Measurements from ENCODE around the gene GALNT14. TPM values are rescaled to one million over a fixed set of nuclear protein-coding genes. Genes with fewer than 3 reads are reported as not detected.

GALNT14 gene
- total and polyA plus RNA-seq, 2 of the 13 experiments (the other 11 are each of a cell fraction or from before 2014, with no cell fraction given), result not detected

- TF ChIP-seq NR2F6 (IDR thresholded peaks at IDR 0.05) (no peak), NR2F6 (CRISPR knock-in tag; IDR thresholded peaks at IDR 0.05) (no peak), MYC (CRISPR knock-in tag; IDR thresholded peaks at IDR 0.05; ENCODE audit: borderline replicate concordance) (no peak), ZFP91 (CRISPR knock-in tag; IDR thresholded peaks at IDR 0.05; ENCODE audit: borderline replicate concordance) (no peak)
Measured at GRCh38 chr2:31000970-31001369, 137.3 kb downstream of the GALNT14 start (continued).

GRCh38 chr2:30998672-30999071 lies 139.6 kb downstream of the GALNT14 start:
- Histone ChIP-seq H3K4me2 (ENCODE audit: low read depth, low read length) (no peak overlapping the region), H3K36me3 (replicated peaks in 1 of 2; ENCODE audit: control insufficient read depth in 1 of 2, insufficient read depth in 2 of 2, low read length in 2 of 2) (no peaks in the 10 kb centered on the region), H3K79me2 (ENCODE audit: insufficient read depth, low read length) (no peaks in the 10 kb centered on the region), H2AFZ (ENCODE audit: low read length) (no peak overlapping the region), H3K4me3 (replicated peaks in 1 of 3; ENCODE audit: insufficient read depth in 1 of 3, low read depth in 2 of 3, low read length in 3 of 3) (no peak overlapping the region), H3K4me1 (ENCODE audit: insufficient read depth, low read length) (no peaks in the 10 kb centered on the region), H3K27me3 (ENCODE audit: control insufficient read depth in 1 of 2, insufficient read depth in 2 of 2, low read length in 2 of 2) (peaks cover 2 to 32% of the 10 kb centered on the region in 2 experiments; a peak in 2 of 5 replicates), H3K9me3 (ENCODE audit: low read length) (no peaks in the 10 kb centered on the region), H3K9ac (ENCODE audit: insufficient read depth, low read depth, low read length) (no peak overlapping the region), H4K20me1 (ENCODE audit: insufficient read depth, low read length) (no peaks in the 10 kb centered on the region), H3K27ac (ENCODE audit: extremely low read length, insufficient read depth, low read length) (no peak overlapping the region)
- CTCF ChIA-PET (ENCODE audit: low intra/inter-chr PET ratio, low total read pairs), result no interaction called here
- DNase-seq (ENCODE audit: low spot score), result no peak
- no peak for FAIRE-seq
- intact Hi-C loops (cut with micrococcal nuclease; ENCODE audit: unreplicated experiment), result no loop called here
- no TSS peak for BruUV-seq (replicated peaks)
- 12% methylated on average over 3 of the region's 3 CpGs for WGBS (ENCODE audit: low lambda C conversion rate)
- TF ChIP-seq NR2C2 (CRISPR knock-in tag; IDR thresholded peaks at IDR 0.05; ENCODE audit: borderline replicate concordance), result no peak
- TF ChIP-seq ZFP82 (CRISPR knock-in tag; IDR thresholded peaks at IDR 0.05; ENCODE audit: borderline replicate concordance), result no peak
- TF ChIP-seq HDAC2 (CRISPR knock-in tag; IDR thresholded peaks at IDR 0.05), result no peak
- TF ChIP-seq ZFP36L2 (CRISPR knock-in tag; IDR thresholded peaks at IDR 0.05), result no peak
- TF ChIP-seq GPN1 (CRISPR knock-in tag; IDR thresholded peaks at IDR 0.05; ENCODE audit: borderline replicate concordance), result no peak
- no peak for TF ChIP-seq ZNF713 (CRISPR knock-in tag; IDR thresholded peaks at IDR 0.05)
- TF ChIP-seq ZHX1 (CRISPR knock-in tag; IDR thresholded peaks at IDR 0.05; ENCODE audit: low read depth), result no peak
- POLR2A ChIA-PET, result no interaction called here
- no peak for ATAC-seq
- in situ Hi-C loops (cut with HindIII; ENCODE audit: extremely low pct_ligation_motif_present, low pct_unique_long_range_greater_than_20kb), result no loop called here
